GM21381 (cell line): ENCODE measurements around the gene DCTN1.
"Not testable (repeated sequence)": the region's sequence is repeated elsewhere in the genome, so short reads cannot be mapped to it uniquely, and the experiment has no call there.

Source experiments
- ATAC-seq: cut with Tn5 transposase; IDR thresholded peaks from one replicate; pipeline ENCODE4 v1.9.1; 2021; ENCODE audit warnings: mild to moderate bottlenecking, moderate library complexity; ENCODE audit not compliant: unreplicated experiment

DCTN1 gene

GRCh38 chr2:74372674-74373073 is 7.4 kb downstream of the DCTN1 start:
- ATAC-seq: no peak

GRCh38 chr2:74371421-74371820 is 8.7 kb downstream of the DCTN1 start:
- ATAC-seq: no peak

GRCh38 chr2:74369976-74370375 is 10.1 kb downstream of the DCTN1 start:
- ATAC-seq: no peak

GRCh38 chr2:74368499-74368898 is 11.6 kb downstream of the DCTN1 start:
- no peak for ATAC-seq

- no peak for ATAC-seq
Observed at GRCh38 chr2:74367789-74368188, 12.3 kb downstream of the DCTN1 start.

GRCh38 chr2:74366036-74366435 is 14.1 kb downstream of the DCTN1 start:
- no peak for ATAC-seq

GRCh38 chr2:74364533-74365505 is 15.3 kb downstream of the DCTN1 start:
- ATAC-seq: no peak

- no peak for ATAC-seq
Observed at GRCh38 chr2:74361327-74361726, 18.8 kb downstream of the DCTN1 start.

GRCh38 chr2:74357627-74358026 is 22.5 kb downstream of the DCTN1 start:
- ATAC-seq: no peak

- ATAC-seq: no peak
Observed at GRCh38 chr2:74349889-74350288, 30.2 kb downstream of the DCTN1 start.

GRCh38 chr2:74347742-74348141 is 32.4 kb downstream of the DCTN1 start:
- no peak for ATAC-seq

GRCh38 chr2:74347303-74347702 is 32.8 kb downstream of the DCTN1 start:
- no peak for ATAC-seq

GRCh38 chr2:74345272-74345943 is 34.7 kb downstream of the DCTN1 start:
- ATAC-seq: no peak

- no peak for ATAC-seq
Observed at GRCh38 chr2:74343316-74343715, 36.8 kb downstream of the DCTN1 start, which contains the start of gene SLC4A5. Gene SLC4A5, minus strand, starts transcription at chr2:74343416. Its CDS starts 28,393 bp downstream, at chr2:74315023.

- ATAC-seq: not testable (repeated sequence)
Observed at GRCh38 chr2:74336227-74336626, 43.9 kb downstream of the DCTN1 start.

GRCh38 chr2:74334931-74335333 is 45.2 kb downstream of the DCTN1 start:
- ATAC-seq: no peak

- no peak for ATAC-seq
Observed at GRCh38 chr2:74333896-74334586, 46.1 kb downstream of the DCTN1 start.

- no peak for ATAC-seq
Observed at GRCh38 chr2:74333175-74333574, 46.9 kb downstream of the DCTN1 start.

- ATAC-seq: no peak
Observed at GRCh38 chr2:74332550-74333174, 47.4 kb downstream of the DCTN1 start.

GRCh38 chr2:74328573-74328972 is 51.5 kb downstream of the DCTN1 start:
- ATAC-seq: no peak

- no peak for ATAC-seq
Observed at GRCh38 chr2:74328074-74328473, 52.0 kb downstream of the DCTN1 start.
